HL-60 (cell line): Measurements from ENCODE around the gene VTA1.
A peak's percentile ranks its signal among the peaks of the same experiment; 100 is the strongest.
"Not testable (repeated sequence)": the region's sequence is repeated elsewhere in the genome, so short reads cannot be mapped to it uniquely, and the experiment has no call there.

Experiments used
- DNase-seq, 2 experiments: peaks; one replicate each; pipeline ENCODE4 v3.0.0-alpha.2; 2010 to 2020; ENCODE audit warnings: low read depth in 1 of 2, low spot score in 1 of 2
- H3K27ac ChIP-seq: fragments of 250-450 bp; sonication (Bioruptor Pico); replicated peaks from 2 replicates; pipeline ENCODE4 v1.5.1; 2020; ENCODE audit warnings: mild to moderate bottlenecking, moderate library complexity
- H3K27me3 ChIP-seq: fragments of 250-450 bp; sonication (Bioruptor Pico); 2 replicates; pipeline ENCODE4 v1.5.1; 2021; ENCODE audit warnings: mild to moderate bottlenecking, moderate library complexity; ENCODE audit not compliant: insufficient read depth, poor library complexity, severe bottlenecking
- H3K4me3 ChIP-seq: replicated peaks from 2 replicates; pipeline ENCODE4 v1.5.1; 2011; ENCODE audit warnings: mild to moderate bottlenecking, control low read depth, low read length; ENCODE audit not compliant: insufficient read depth
- CTCF ChIP-seq: IDR thresholded peaks from one replicate; pipeline ENCODE4 v1.5.1; 2011; ENCODE audit warnings: low read length, control low read depth, inconsistent platforms; ENCODE audit not compliant: insufficient read depth
- GABPA ChIP-seq: IDR thresholded peaks from 2 replicates; pipeline ENCODE4 v1.6.1; 2012; ENCODE audit warnings: low read depth
- POLR2AphosphoS5 ChIP-seq: IDR thresholded peaks from 2 replicates; pipeline ENCODE4 v1.6.1; 2012; ENCODE audit warnings: low read depth
- REST ChIP-seq: IDR thresholded peaks from 2 replicates; pipeline ENCODE4 v1.6.1; 2012; ENCODE audit warnings: low read depth; ENCODE audit not compliant: insufficient replicate concordance
- SPI1 ChIP-seq: IDR thresholded peaks from 2 replicates; pipeline ENCODE4 v1.6.1; 2012; ENCODE audit warnings: low read depth, mild to moderate bottlenecking, borderline replicate concordance

The VTA1 gene

GRCh38 chr6:142223938-142224337, 76.9 kb downstream of the VTA1 start:
- TF ChIP-seq GABPA: no peak
- TF ChIP-seq SPI1: peak; percentile 27; the same call in 1 of the 2 replicates
- TF ChIP-seq POLR2AphosphoS5: no peak
- no peaks in the 10 kb centered on the region for H3K27me3 ChIP-seq
- DNase-seq: peak in 1 of 2 experiments; percentile 10
- no peak overlapping the region for H3K4me3 ChIP-seq
- no peak overlapping the region for H3K27ac ChIP-seq

- TF ChIP-seq POLR2AphosphoS5 (no peak), REST (no peak), CTCF (no peak), SPI1 (no peak), GABPA (no peak)
- DNase-seq: no peak
- Histone ChIP-seq H3K27ac (no peak overlapping the region), H3K4me3 (no peak overlapping the region), H3K27me3 (no peaks in the 10 kb centered on the region)
Observed at GRCh38 chr6:142225115-142225514, 78.1 kb downstream of the VTA1 start.

GRCh38 chr6:142225552-142225951, 78.5 kb downstream of the VTA1 start:
- DNase-seq: no peak
- TF ChIP-seq CTCF: no peak
- TF ChIP-seq REST: no peak
- TF ChIP-seq SPI1: no peak
- TF ChIP-seq POLR2AphosphoS5: no peak
- TF ChIP-seq GABPA: no peak
- H3K27me3 ChIP-seq: no peaks in the 10 kb centered on the region
- H3K27ac ChIP-seq: no peak overlapping the region
- no peak overlapping the region for H3K4me3 ChIP-seq

GRCh38 chr6:142226731-142227130, 79.7 kb downstream of the VTA1 start:
- Histone ChIP-seq H3K27ac (no peak overlapping the region), H3K27me3 (no peaks in the 10 kb centered on the region), H3K4me3 (no peak overlapping the region)
- TF ChIP-seq REST (no peak), SPI1 (no peak), CTCF (no peak), POLR2AphosphoS5 (no peak), GABPA (no peak)
- no peak for DNase-seq

GRCh38 chr6:142229518-142230270, 82.6 kb downstream of the VTA1 start:
- H3K4me3 ChIP-seq, DNase-seq, H3K27ac ChIP-seq, H3K27me3 ChIP-seq: not testable (repeated sequence)
